Lower lobe of right lung (tissue), 2 donors: ENCODE results near the gene SLC13A3. TPM values are rescaled to one million over a fixed set of nuclear protein-coding genes. Genes with fewer than 3 reads are reported as not detected.

Experiments
- ATAC-seq, 2 donors: fragments of 200-7000 bp; cut with Tn5 transposase; one replicate each; pipeline ENCODE4 v1.9.1; 2020 to 2022; ENCODE audit warnings: mild to moderate bottlenecking in 2 of 2, moderate library complexity in 2 of 2
- DNase-seq: peaks from one replicate; pipeline ENCODE4 v3.0.0-alpha.2; 2020
- H3K27ac ChIP-seq: fragments of 200-600 bp; one replicate; pipeline ENCODE4 v1.8.0; 2022
- H3K27me3 ChIP-seq: fragments of 200-600 bp; one replicate; pipeline ENCODE4 v1.8.0; 2022; ENCODE audit warnings: low read depth
- H3K36me3 ChIP-seq: fragments of 200-600 bp; one replicate; pipeline ENCODE4 v1.8.0; 2022; ENCODE audit warnings: mild to moderate bottlenecking
- H3K4me1 ChIP-seq: fragments of 200-600 bp; one replicate; pipeline ENCODE4 v1.8.0; 2022
- H3K4me3 ChIP-seq: fragments of 200-600 bp; one replicate; pipeline ENCODE4 v1.8.0; 2022; ENCODE audit warnings: mild to moderate bottlenecking
- H3K9me3 ChIP-seq: fragments of 200-600 bp; one replicate; pipeline ENCODE4 v1.8.0; 2022
- CTCF ChIP-seq: fragments of 200-600 bp; IDR thresholded peaks from one replicate; pipeline ENCODE4 v1.8.0; 2022; ENCODE audit warnings: antibody characterized with exemption, mild to moderate bottlenecking
- intact Hi-C: fragments of 100-400 bp; cut with DNase I; formaldehyde crosslinking; loops from one replicate; pipeline ENCODE4 v1.11.0; 2022
- total RNA-seq: library from RNA; stranded (reverse); fragmentation: NEBNext Ultra II Directional; extraction: Animal tissue kit (Norgen Biotek cat#: 25700); gene quantifications from one replicate; pipeline ENCODE4 v1.2.1, GENCODE V29; 2021
- donor health status: DM: no; HTN: yes; CAD: no; lungs with severe emphysema.

Gene SLC13A3
- total RNA-seq, 1 donor from 2014 or later = 2.0 TPM

DNA sequence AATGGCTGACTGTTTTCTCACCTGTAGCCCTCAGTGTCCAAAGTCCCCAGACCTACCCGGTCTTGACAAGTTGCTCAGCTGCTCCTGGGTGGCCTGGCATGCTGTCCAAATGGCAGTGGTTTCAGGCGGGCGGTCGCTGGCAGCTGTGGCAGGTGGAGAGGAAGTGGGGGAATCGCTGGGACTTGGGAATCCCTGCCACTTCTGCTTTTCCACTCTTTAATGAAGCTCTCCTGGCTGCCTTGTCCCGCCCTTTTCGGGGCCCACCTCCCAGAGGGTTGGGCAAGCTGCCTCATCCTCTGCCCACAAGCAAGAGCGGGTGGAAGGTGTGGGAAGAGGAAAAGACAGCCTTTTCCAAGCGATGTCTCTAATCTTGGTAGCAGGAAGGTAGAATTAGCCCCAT lies 100.8 kb downstream of the SLC13A3 start, which contains the start of gene OCSTAMP:
Gene OCSTAMP (minus strand): TSS at position 194 of the 400 bp plus-strand sequence. CDS start 94 bp downstream, at position 100.
- ATAC-seq (no peak), DNase-seq (no peak)
- TF ChIP-seq CTCF = no peak
- H3K27ac ChIP-seq = no peak within 1 kb of the TSS
- H3K27me3 ChIP-seq = peaks cover 19% of the 10 kb centered on the region
- no peak within 1 kb of the TSS for H3K4me3 ChIP-seq
- no peaks in the 10 kb centered on the region for H3K4me1 ChIP-seq
- intact Hi-C loops = no loop called here
- H3K36me3 ChIP-seq = no peaks in the 10 kb centered on the region
- H3K9me3 ChIP-seq = no peaks in the 10 kb centered on the region

GRCh38 chr20:46549188-46549972 lies 101.9 kb downstream of the SLC13A3 start:
- H3K9me3 ChIP-seq = no peaks in the 10 kb centered on the region
- peaks cover 22% of the 10 kb centered on the region for H3K27me3 ChIP-seq
- TF ChIP-seq CTCF = no peak
- no peak overlapping the region for H3K4me3 ChIP-seq
- no peak overlapping the region for H3K27ac ChIP-seq
- no peak for ATAC-seq
- no peaks in the 10 kb centered on the region for H3K4me1 ChIP-seq
- intact Hi-C loops = no loop called here
- H3K36me3 ChIP-seq = no peaks in the 10 kb centered on the region
- no peak for DNase-seq

- no peaks in the 10 kb centered on the region for H3K36me3 ChIP-seq
- no peak overlapping the region for H3K27ac ChIP-seq
- DNase-seq (no peak), ATAC-seq (no peak)
- no peaks in the 10 kb centered on the region for H3K4me1 ChIP-seq
- no peak overlapping the region for H3K4me3 ChIP-seq
- no peaks in the 10 kb centered on the region for H3K9me3 ChIP-seq
- peaks cover 22% of the 10 kb centered on the region for H3K27me3 ChIP-seq
- intact Hi-C loops = no loop called here
- no peak for TF ChIP-seq CTCF
Measured at GRCh38 chr20:46548688-46549087, 102.6 kb downstream of the SLC13A3 start.

GRCh38 chr20:46547995-46548394 lies 103.3 kb downstream of the SLC13A3 start:
- H3K27me3 ChIP-seq = peaks cover 22% of the 10 kb centered on the region
- no peak overlapping the region for H3K27ac ChIP-seq
- no peaks in the 10 kb centered on the region for H3K4me1 ChIP-seq
- no peak for TF ChIP-seq CTCF
- no peak overlapping the region for H3K4me3 ChIP-seq
- H3K36me3 ChIP-seq = no peaks in the 10 kb centered on the region
- intact Hi-C loops = no loop called here
- no peaks in the 10 kb centered on the region for H3K9me3 ChIP-seq
- no peak for ATAC-seq
- DNase-seq = no peak

DNA sequence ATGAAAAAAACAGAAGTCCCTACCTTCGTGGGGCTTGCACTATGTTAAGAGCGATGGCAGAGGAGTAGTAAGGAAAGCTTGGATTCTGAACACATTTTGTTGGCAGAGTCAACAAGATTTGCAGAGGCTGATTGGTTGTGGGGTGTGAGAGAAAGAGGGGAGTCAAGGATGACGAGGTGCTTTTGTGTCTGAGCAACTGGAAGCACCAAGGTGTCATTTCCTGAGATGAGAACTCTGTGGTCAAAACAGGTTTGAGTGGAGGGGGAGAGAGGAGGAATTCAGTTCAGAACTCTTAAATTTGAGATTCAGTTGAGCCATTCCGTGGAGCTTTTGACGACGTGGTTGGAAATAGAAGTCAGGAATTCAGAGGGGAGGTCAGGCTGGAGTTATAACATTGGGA lies 104.3 kb downstream of the SLC13A3 start:
- no peak for TF ChIP-seq CTCF
- DNase-seq (no peak), ATAC-seq (no peak)
- H3K27ac ChIP-seq = no peak overlapping the region
- H3K4me1 ChIP-seq = no peaks in the 10 kb centered on the region
- H3K4me3 ChIP-seq = no peak overlapping the region
- no peaks in the 10 kb centered on the region for H3K36me3 ChIP-seq
- intact Hi-C loops = no loop called here
- no peaks in the 10 kb centered on the region for H3K9me3 ChIP-seq
- H3K27me3 ChIP-seq = peaks cover 26% of the 10 kb centered on the region
